ENCODE results near the gene LDLR.

DNA sequence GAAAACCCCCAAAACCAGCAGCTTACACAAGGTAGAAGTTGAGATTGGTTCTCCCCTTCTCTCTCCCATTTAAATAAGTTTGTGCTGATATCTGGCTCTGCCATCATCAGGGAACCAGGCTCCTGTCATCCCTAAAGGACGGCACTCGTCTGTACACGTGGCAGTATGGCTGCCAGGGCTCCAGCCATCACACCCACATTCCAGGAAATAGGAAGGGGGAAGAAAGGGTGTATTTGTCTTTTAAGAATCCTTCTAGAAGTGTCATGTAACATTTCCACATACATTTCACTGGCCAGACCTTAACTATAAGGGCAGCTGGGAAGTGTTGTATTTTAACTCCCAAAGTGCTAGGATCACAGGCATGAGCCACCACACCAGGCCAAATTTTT lies 56.3 kb downstream of the LDLR start:
- TF ChIP-seq, protein P1, sequence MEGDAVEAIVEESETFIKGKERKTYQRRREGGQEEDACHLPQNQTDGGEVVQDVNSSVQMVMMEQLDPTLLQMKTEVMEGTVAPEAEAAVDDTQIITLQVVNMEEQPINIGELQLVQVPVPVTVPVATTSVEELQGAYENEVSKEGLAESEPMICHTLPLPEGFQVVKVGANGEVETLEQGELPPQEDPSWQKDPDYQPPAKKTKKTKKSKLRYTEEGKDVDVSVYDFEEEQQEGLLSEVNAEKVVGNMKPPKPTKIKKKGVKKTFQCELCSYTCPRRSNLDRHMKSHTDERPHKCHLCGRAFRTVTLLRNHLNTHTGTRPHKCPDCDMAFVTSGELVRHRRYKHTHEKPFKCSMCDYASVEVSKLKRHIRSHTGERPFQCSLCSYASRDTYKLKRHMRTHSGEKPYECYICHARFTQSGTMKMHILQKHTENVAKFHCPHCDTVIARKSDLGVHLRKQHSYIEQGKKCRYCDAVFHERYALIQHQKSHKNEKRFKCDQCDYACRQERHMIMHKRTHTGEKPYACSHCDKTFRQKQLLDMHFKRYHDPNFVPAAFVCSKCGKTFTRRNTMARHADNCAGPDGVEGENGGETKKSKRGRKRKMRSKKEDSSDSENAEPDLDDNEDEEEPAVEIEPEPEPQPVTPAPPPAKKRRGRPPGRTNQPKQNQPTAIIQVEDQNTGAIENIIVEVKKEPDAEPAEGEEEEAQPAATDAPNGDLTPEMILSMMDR (IDR thresholded peaks at IDR 0.05; ENCODE audit: low read depth, low read length): no peak
- TF ChIP-seq POLR2A (IDR thresholded peaks at IDR 0.05; ENCODE audit: extremely low read depth, insufficient read length): no peak

All from NB4 (cell line).